AG04449 (cell line): ENCODE data around the gene DCT.

Experiments
- CTCF ChIA-PET: fragments of 350-600 bp; formaldehyde crosslinking; extraction: SDS; loops from one replicate; lab custom pipeline; 2021; ENCODE audit warnings: antibody characterized with exemption; lab: Yijun Ruan, JAX
- POLR2A ChIA-PET: fragments of 400-600, 350-600 bp; formaldehyde crosslinking; extraction: SDS; loops from one replicate; lab custom pipeline; 2020; ENCODE audit warnings: antibody characterized with exemption, inconsistent platforms; lab: Yijun Ruan, JAX
- DNase-seq: peaks from one replicate; pipeline ENCODE4 v3.0.0-alpha.2; 2010; ENCODE audit warnings: low read depth, low spot score
- H3K4me3 ChIP-seq: 2 replicates; pipeline ENCODE4 v1.5.1; 2011; ENCODE audit warnings: low read depth, mild to moderate bottlenecking, control low read depth, low read length
- CTCF ChIP-seq: IDR thresholded peaks from one replicate; pipeline ENCODE4 v1.5.1; 2011; ENCODE audit warnings: mild to moderate bottlenecking, moderate library complexity, low read length, control low read depth, inconsistent platforms; ENCODE audit not compliant: insufficient read depth; ENCODE audit errors: missing control alignments

DCT gene

GRCh38 chr13:94419925-94420305 is 59.6 kb downstream of the DCT start:
- TF ChIP-seq CTCF = no peak
- no peak overlapping the region for H3K4me3 ChIP-seq
- ChIA-PET CTCF (no interaction called here), POLR2A (no interaction called here)
- DNase-seq = no peak

- ChIA-PET CTCF (interaction anchor here (2.8 kb wide), 1 partner anchor 17 kb away, joined by 9 read pairs; no protein-coding TSS in a partner anchor), POLR2A (no interaction called here)
- no peak overlapping the region for H3K4me3 ChIP-seq
- TF ChIP-seq CTCF = no peak
- DNase-seq = no peak
These were observed 60.1 kb downstream of the DCT start for GRCh38 chr13:94419304-94419924.

- H3K4me3 ChIP-seq = no peak overlapping the region
- DNase-seq = no peak
- POLR2A ChIA-PET = no interaction called here
- CTCF ChIA-PET = interaction anchor here (1.3 to 2.8 kb wide), 2 partner anchors 10 to 19 kb away, joined by 3 to 9 read pairs; no protein-coding TSS in a partner anchor
- TF ChIP-seq CTCF = no peak
These were observed 62.2 kb downstream of the DCT start for GRCh38 chr13:94417294-94417693.

GRCh38 chr13:94416454-94417080 is 62.9 kb downstream of the DCT start:
- no peak for DNase-seq
- CTCF ChIA-PET = interaction anchor here (1.3 to 2.8 kb wide), 2 partner anchors 9 to 20 kb away, joined by 3 to 9 read pairs; no protein-coding TSS in a partner anchor
- H3K4me3 ChIP-seq = no peak overlapping the region
- POLR2A ChIA-PET = no interaction called here
- TF ChIP-seq CTCF = peak; percentile 49

GRCh38 chr13:94415500-94416237 is 63.8 kb downstream of the DCT start:
- TF ChIP-seq CTCF = no peak
- POLR2A ChIA-PET = no interaction called here
- no peak overlapping the region for H3K4me3 ChIP-seq
- CTCF ChIA-PET = interaction anchor here (1.0 to 1.2 kb wide), 3 partner anchors 12 to 557 kb away, joined by 3 read pairs; no protein-coding TSS in a partner anchor
- DNase-seq = no peak

- ChIA-PET CTCF (interaction anchor here (1.0 kb wide), 2 partner anchors 11 to 18 kb away, joined by 3 read pairs; no protein-coding TSS in a partner anchor), POLR2A (no interaction called here)
These were observed 64.8 kb downstream of the DCT start for GRCh38 chr13:94414708-94415107.

More at GRCh38 chr13:94414708-94415107, 64.8 kb downstream of the DCT start:
- no peak for DNase-seq
- TF ChIP-seq CTCF = no peak
- H3K4me3 ChIP-seq = no peak overlapping the region
